HL-60 (cell line): ENCODE results near the gene RAPGEF4.
A peak's percentile ranks its signal among the peaks of the same experiment; 100 is the strongest.

Experiments used
- DNase-seq, 2 experiments: peaks; one replicate each; pipeline ENCODE4 v3.0.0-alpha.2; 2010 to 2020; ENCODE audit warnings: low read depth in 1 of 2, low spot score in 1 of 2
- H3K27ac ChIP-seq: fragments of 250-450 bp; sonication (Bioruptor Pico); replicated peaks from 2 replicates; pipeline ENCODE4 v1.5.1; 2020; ENCODE audit warnings: mild to moderate bottlenecking, moderate library complexity
- H3K27me3 ChIP-seq: fragments of 250-450 bp; sonication (Bioruptor Pico); 2 replicates; pipeline ENCODE4 v1.5.1; 2021; ENCODE audit warnings: mild to moderate bottlenecking, moderate library complexity; ENCODE audit not compliant: insufficient read depth, poor library complexity, severe bottlenecking
- H3K4me3 ChIP-seq: replicated peaks from 2 replicates; pipeline ENCODE4 v1.5.1; 2011; ENCODE audit warnings: mild to moderate bottlenecking, control low read depth, low read length; ENCODE audit not compliant: insufficient read depth
- CTCF ChIP-seq: IDR thresholded peaks from one replicate; pipeline ENCODE4 v1.5.1; 2011; ENCODE audit warnings: low read length, control low read depth, inconsistent platforms; ENCODE audit not compliant: insufficient read depth
- GABPA ChIP-seq: IDR thresholded peaks from 2 replicates; pipeline ENCODE4 v1.6.1; 2012; ENCODE audit warnings: low read depth
- POLR2AphosphoS5 ChIP-seq: IDR thresholded peaks from 2 replicates; pipeline ENCODE4 v1.6.1; 2012; ENCODE audit warnings: low read depth
- SPI1 ChIP-seq: IDR thresholded peaks from 2 replicates; pipeline ENCODE4 v1.6.1; 2012; ENCODE audit warnings: low read depth, mild to moderate bottlenecking, borderline replicate concordance
- TF ChIP-seq, protein P1 (sequence below): IDR thresholded peaks from 2 replicates; pipeline ENCODE4 v1.6.1; 2012; ENCODE audit warnings: low read depth; ENCODE audit not compliant: insufficient replicate concordance

Gene RAPGEF4

DNA sequence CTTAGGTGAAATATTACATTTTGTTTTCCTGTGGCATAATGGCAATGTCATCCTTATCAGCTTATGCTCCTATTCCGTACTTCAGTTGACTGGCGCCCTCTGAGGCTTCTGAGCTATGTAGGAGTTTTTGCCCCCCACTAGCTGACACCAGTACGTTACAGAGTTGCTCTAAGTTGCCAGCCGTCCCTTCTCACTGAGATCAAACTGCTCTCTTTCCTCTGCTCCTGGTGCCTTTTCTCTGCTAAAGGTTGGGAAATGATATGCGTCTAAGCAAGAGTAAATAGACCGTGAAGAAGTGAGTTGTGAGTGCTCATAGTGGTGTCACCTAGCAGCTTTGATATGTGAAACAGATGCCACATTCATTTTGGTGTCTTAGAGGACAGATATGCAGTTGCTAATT is 99.2 kb downstream of the RAPGEF4 start:
- H3K27ac ChIP-seq: no peak overlapping the region
- no peak for DNase-seq
- TF ChIP-seq, protein P1, sequence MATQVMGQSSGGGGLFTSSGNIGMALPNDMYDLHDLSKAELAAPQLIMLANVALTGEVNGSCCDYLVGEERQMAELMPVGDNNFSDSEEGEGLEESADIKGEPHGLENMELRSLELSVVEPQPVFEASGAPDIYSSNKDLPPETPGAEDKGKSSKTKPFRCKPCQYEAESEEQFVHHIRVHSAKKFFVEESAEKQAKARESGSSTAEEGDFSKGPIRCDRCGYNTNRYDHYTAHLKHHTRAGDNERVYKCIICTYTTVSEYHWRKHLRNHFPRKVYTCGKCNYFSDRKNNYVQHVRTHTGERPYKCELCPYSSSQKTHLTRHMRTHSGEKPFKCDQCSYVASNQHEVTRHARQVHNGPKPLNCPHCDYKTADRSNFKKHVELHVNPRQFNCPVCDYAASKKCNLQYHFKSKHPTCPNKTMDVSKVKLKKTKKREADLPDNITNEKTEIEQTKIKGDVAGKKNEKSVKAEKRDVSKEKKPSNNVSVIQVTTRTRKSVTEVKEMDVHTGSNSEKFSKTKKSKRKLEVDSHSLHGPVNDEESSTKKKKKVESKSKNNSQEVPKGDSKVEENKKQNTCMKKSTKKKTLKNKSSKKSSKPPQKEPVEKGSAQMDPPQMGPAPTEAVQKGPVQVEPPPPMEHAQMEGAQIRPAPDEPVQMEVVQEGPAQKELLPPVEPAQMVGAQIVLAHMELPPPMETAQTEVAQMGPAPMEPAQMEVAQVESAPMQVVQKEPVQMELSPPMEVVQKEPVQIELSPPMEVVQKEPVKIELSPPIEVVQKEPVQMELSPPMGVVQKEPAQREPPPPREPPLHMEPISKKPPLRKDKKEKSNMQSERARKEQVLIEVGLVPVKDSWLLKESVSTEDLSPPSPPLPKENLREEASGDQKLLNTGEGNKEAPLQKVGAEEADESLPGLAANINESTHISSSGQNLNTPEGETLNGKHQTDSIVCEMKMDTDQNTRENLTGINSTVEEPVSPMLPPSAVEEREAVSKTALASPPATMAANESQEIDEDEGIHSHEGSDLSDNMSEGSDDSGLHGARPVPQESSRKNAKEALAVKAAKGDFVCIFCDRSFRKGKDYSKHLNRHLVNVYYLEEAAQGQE: no peak
- TF ChIP-seq POLR2AphosphoS5: no peak
- no peak for TF ChIP-seq SPI1
- TF ChIP-seq GABPA: no peak
- no peak for TF ChIP-seq CTCF
- peaks cover 4% of the 10 kb centered on the region for H3K27me3 ChIP-seq
- no peak overlapping the region for H3K4me3 ChIP-seq

DNA sequence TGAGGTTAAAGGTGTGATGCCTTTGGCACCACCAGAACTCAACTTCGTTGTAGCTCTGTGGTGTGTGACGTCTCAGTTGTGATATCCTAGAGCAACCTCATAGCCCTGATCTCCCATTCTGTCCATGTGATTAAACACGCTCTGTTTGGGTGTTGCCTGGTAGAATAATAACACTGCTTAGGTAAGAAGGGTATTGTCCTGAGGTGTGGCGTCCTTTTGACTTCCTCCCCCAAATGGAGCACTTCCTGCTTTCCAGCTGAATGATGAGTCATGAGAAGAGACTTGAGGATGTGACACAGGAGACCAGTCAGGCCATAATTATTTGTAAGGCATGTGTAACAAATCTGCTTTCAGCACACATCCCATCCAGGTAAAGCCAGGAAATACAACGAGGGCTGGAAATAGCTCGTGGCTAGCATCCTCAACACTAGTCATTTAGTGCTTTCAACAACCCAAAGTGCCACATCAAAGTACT is 100.7 kb downstream of the RAPGEF4 start:
- no peak overlapping the region for H3K4me3 ChIP-seq
- peak; percentile 13 to 20 for DNase-seq
- TF ChIP-seq POLR2AphosphoS5: no peak
- TF ChIP-seq SPI1: peak; percentile 82
- peaks cover 4% of the 10 kb centered on the region for H3K27me3 ChIP-seq
- no peak overlapping the region for H3K27ac ChIP-seq

GRCh38 chr2:172836827-172837226 is 101.2 kb downstream of the RAPGEF4 start:
- no peak for TF ChIP-seq GABPA
- TF ChIP-seq, protein P1: no peak
- TF ChIP-seq CTCF: no peak
- TF ChIP-seq POLR2AphosphoS5: no peak
- TF ChIP-seq SPI1: no peak
- Histone ChIP-seq H3K27ac (no peak overlapping the region), H3K27me3 (peaks cover 4% of the 10 kb centered on the region), H3K4me3 (no peak overlapping the region)
- no peak for DNase-seq

DNA sequence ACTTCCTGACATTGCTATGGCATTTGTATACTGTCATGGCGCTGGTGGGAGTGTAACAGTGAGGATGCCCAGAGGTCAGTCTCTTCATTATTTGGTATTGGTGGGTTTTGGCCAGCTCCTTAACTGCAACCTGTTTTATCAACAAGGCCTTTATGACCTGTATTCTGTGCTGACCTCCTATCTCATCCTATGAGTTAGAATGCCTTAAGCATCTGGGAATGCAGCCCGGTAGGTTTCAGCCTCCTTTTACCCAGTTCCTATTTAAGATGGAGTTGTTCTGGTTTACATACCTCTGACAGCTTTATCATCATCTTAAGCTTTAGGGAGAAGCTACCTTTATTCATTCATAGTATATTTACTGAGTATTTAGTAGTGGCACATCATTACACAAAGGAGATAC is 103.8 kb downstream of the RAPGEF4 start:
- TF ChIP-seq CTCF (no peak), POLR2AphosphoS5 (no peak), SPI1 (no peak), GABPA (no peak)
- TF ChIP-seq, protein P1: no peak
- no peaks in the 10 kb centered on the region for H3K27me3 ChIP-seq
- H3K27ac ChIP-seq: no peak overlapping the region
- no peak for DNase-seq
- no peak overlapping the region for H3K4me3 ChIP-seq
